Muscle of leg (tissue), 11 donors: ENCODE data around the gene SLC6A6. TPM values are rescaled to one million over a fixed set of nuclear protein-coding genes. Genes with fewer than 3 reads are reported as not detected.

Experiments used
- DNase-seq: peaks from one replicate; pipeline ENCODE4 v3.0.0; 2013
- H3K27ac ChIP-seq: one replicate; pipeline ENCODE4 v1.5.1; 2013; ENCODE audit warnings: mild to moderate bottlenecking, low read length, control low read depth
- H3K27me3 ChIP-seq: one replicate; pipeline ENCODE4 v1.6.1; 2013; ENCODE audit warnings: low read length; ENCODE audit not compliant: control insufficient read depth, insufficient read depth
- H3K36me3 ChIP-seq: one replicate; pipeline ENCODE4 v1.6.1; 2013; ENCODE audit warnings: low read length; ENCODE audit not compliant: control insufficient read depth, insufficient read depth
- H3K4me1 ChIP-seq: one replicate; pipeline ENCODE4 v1.6.1; 2013; ENCODE audit warnings: low read length; ENCODE audit not compliant: control insufficient read depth, insufficient read depth
- H3K4me3 ChIP-seq: one replicate; pipeline ENCODE4 v1.5.1; 2013; ENCODE audit warnings: low read length, control low read depth
- H3K9me3 ChIP-seq: replicated peaks from 2 replicates; pipeline ENCODE4 v1.6.1; 2013; ENCODE audit warnings: low read depth, low read length; ENCODE audit not compliant: control insufficient read depth
- WGBS: methylation state at CpG from one replicate; pipeline ENCODE4 v1.1.5; 2013; ENCODE audit warnings: missing lambda C conversion rate; ENCODE audit not compliant: insufficient coverage; 5-methylcytosine and 5-hydroxymethylcytosine counted together
- polyA plus RNA-seq, 8 donors: library from polyadenylated mRNA; unstranded; fragments of 120-200 nt; gene quantifications; one replicate each; pipeline versions ENCODE4 v1.2.1 to v1.2.3, GENCODE V29; 2013; ENCODE audit warnings: inconsistent platforms in 1 of 8, low replicate concordance in 1 of 8; ENCODE audit not compliant: insufficient read length in 8 of 8, insufficient read depth in 1 of 8
- total RNA-seq: library from RNA; stranded (reverse); fragments of 120-200 nt; gene quantifications from one replicate; pipeline ENCODE4 v1.2.4, GENCODE V29; 2013

Gene SLC6A6
- total and polyA plus RNA-seq, 9 donors, result 2.6 to 4.7 (median 4.0) TPM

DNA sequence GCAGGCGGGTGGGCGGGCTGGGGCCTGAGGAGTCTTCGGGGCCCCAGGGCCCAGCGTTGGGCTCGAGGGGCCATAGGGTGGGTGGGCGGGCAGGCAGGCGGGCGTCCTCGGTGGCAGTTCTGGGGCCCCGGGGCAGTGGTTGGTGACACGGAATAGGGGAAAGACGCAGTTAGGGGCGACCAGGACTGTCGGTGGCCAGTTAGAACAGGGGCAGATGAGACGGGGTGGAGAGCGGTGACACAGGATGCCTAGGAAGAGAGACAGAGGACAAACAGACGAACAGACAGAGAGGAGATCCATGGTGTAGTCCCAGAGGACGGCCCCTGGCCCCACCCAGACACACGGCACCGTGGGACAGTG lies 101.3 kb downstream of the SLC6A6 start:
- Histone ChIP-seq H3K36me3 (peaks cover 4% of the 10 kb centered on the region), H3K27me3 (peaks cover 3% of the 10 kb centered on the region), H3K4me1 (no peaks in the 10 kb centered on the region), H3K4me3 (no peak overlapping the region), H3K27ac (no peak overlapping the region), H3K9me3 (peaks cover 6% of the 10 kb centered on the region)
- DNase-seq, result no peak
- WGBS, result 92% methylated on average over 15 of the region's 20 CpGs

- Histone ChIP-seq H3K27ac (no peak overlapping the region), H3K27me3 (no peaks in the 10 kb centered on the region), H3K9me3 (peaks cover 6% of the 10 kb centered on the region), H3K4me1 (peaks cover 5% of the 10 kb centered on the region), H3K36me3 (no peaks in the 10 kb centered on the region), H3K4me3 (no peak overlapping the region)
- no peak for DNase-seq
- WGBS, result 76% methylated on average over 17 of the region's 22 CpGs
Measured at GRCh38 chr3:14505001-14505802, 102.8 kb downstream of the SLC6A6 start.

DNA sequence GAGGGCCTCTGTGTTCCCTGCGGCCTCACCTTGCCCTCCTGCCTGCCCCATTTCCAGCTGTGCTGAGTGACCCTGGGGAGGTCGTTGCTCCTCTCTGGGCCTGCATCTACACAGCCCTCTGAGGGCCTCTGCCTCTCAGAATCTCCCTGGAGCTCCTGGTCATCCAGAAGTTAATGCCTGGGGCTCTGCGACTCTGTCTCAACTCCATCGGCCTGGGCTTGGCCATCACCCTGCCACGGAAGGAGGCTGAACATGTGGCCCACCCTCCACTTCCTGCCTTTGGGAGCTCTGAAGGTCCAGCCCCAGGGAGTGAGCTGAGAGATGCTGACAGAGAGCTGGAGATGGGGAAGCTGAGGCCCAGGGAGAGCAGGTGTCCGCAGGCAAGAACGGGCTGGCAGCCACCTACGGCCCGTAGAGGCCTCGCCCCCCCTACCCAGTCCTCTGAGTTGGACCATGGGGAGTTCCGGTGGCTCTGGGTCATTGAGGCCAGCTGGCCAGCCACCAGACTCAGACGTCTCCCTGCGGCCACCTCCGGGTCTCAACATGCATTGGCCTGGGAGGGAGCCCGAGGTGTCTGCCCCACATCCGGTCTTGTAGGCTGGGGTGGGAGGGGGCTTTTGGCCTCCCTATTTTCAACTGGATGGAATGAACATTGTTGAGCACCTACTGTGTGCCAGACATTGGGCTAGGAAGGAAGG lies 103.5 kb downstream of the SLC6A6 start:
- Histone ChIP-seq H3K9me3 (peaks cover 6% of the 10 kb centered on the region), H3K27me3 (no peaks in the 10 kb centered on the region), H3K4me1 (peaks cover 5% of the 10 kb centered on the region), H3K36me3 (no peaks in the 10 kb centered on the region), H3K4me3 (no peak overlapping the region), H3K27ac (no peak overlapping the region)
- WGBS, result 75% methylated on average over 12 of the region's 16 CpGs
- DNase-seq, result no peak

GRCh38 chr3:14506626-14507304 lies 104.4 kb downstream of the SLC6A6 start:
- Histone ChIP-seq H3K36me3 (no peaks in the 10 kb centered on the region), H3K9me3 (peaks cover 6% of the 10 kb centered on the region), H3K4me3 (no peak overlapping the region), H3K27me3 (no peaks in the 10 kb centered on the region), H3K27ac (no peak overlapping the region), H3K4me1 (peaks cover 7% of the 10 kb centered on the region)
- no peak for DNase-seq
- 76% methylated on average over 12 of the region's 15 CpGs for WGBS

DNA sequence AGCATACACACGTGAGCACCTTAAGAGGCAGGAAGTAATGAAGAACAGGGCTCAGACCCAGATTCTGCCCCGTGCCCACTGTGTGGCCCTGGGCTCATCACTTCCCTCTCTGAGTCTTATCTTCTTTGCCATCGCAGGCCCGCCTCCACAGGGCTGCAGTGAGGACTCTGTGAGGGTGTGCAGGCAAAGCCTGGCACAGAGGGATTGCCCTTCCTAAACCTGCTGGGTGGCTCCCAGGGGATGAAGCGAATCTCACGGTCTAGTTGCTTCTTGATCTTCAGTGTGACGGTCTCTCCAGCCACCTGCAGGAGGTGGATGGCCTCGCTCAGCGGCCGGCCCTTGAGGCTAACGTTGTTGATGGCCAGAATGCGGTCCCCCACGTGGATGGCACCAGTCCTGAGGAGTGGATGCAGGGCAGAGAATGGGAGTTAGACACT lies 104.9 kb downstream of the SLC6A6 start:
- DNase-seq, result no peak
- H3K4me3 ChIP-seq, result no peak overlapping the region
- H3K9me3 ChIP-seq, result peaks cover 6% of the 10 kb centered on the region
- no peaks in the 10 kb centered on the region for H3K36me3 ChIP-seq
- no peak overlapping the region for H3K27ac ChIP-seq
- 55% methylated on average over 13 of the region's 13 CpGs for WGBS
- peaks cover 12% of the 10 kb centered on the region for H3K4me1 ChIP-seq
- no peaks in the 10 kb centered on the region for H3K27me3 ChIP-seq

- Histone ChIP-seq H3K27ac (no peak overlapping the region), H3K36me3 (no peaks in the 10 kb centered on the region), H3K9me3 (peaks cover 4% of the 10 kb centered on the region), H3K4me3 (no peak overlapping the region), H3K27me3 (no peaks in the 10 kb centered on the region), H3K4me1 (peaks cover 14% of the 10 kb centered on the region)
- WGBS, result 96% methylated on average over 3 of the region's 6 CpGs
- no peak for DNase-seq
Measured at GRCh38 chr3:14507757-14508504, 105.5 kb downstream of the SLC6A6 start.

GRCh38 chr3:14508505-14508819 lies 106.1 kb downstream of the SLC6A6 start:
- H3K9me3 ChIP-seq, result no peaks in the 10 kb centered on the region
- no peak overlapping the region for H3K27ac ChIP-seq
- no peaks in the 10 kb centered on the region for H3K27me3 ChIP-seq
- H3K4me3 ChIP-seq, result no peak overlapping the region
- peaks cover 14% of the 10 kb centered on the region for H3K4me1 ChIP-seq
- H3K36me3 ChIP-seq, result no peaks in the 10 kb centered on the region
- 46% methylated on average over 2 of the region's 3 CpGs for WGBS
- no peak for DNase-seq

DNA sequence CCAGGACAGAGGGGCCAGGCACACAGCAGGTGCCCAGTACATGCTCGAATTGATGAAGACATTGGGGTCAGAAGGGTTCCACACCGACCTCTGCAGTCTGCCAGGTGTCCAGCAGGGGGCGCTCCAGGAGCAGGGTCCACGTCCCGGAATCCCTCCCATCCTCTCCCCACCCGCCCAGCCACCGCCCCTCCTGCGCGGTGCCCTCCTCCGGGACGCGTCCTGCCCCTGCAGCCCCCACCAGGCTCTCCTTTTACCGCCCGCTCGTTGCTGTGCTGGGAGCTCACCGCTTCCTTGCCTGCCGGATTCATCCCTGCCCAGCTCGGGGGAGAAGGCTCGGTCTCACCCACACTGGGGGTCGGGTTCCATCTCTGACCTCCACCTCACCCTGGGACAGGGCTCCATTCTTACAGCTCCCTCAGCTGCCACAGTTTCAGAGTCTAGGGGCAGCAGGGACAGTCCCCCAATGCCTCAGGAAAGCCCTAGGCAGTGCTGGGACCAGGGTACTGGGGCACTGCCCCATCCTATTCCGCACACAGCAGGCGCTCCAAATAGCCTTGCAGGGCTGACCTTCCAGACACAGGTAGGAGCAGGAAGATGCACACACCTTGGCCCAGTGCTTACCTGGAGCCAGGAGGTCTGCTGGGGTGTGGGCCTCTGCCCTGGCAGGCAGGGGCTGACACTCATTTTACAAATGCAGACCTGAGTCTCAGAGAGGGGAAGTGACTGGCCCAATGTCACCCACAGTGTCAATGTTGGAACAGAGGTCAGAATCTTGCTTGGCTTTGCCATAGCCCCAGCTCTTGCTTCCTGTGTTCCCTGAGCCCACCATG lies 106.8 kb downstream of the SLC6A6 start:
- 14% methylated on average over 21 of the region's 22 CpGs for WGBS
- peaks cover 4% of the 10 kb centered on the region for H3K36me3 ChIP-seq
- no peak overlapping the region for H3K4me3 ChIP-seq
- no peaks in the 10 kb centered on the region for H3K9me3 ChIP-seq
- H3K27me3 ChIP-seq, result no peaks in the 10 kb centered on the region
- H3K27ac ChIP-seq, result no peak overlapping the region
- H3K4me1 ChIP-seq, result peaks cover 14% of the 10 kb centered on the region
- DNase-seq, result peak; percentile 56

DNA sequence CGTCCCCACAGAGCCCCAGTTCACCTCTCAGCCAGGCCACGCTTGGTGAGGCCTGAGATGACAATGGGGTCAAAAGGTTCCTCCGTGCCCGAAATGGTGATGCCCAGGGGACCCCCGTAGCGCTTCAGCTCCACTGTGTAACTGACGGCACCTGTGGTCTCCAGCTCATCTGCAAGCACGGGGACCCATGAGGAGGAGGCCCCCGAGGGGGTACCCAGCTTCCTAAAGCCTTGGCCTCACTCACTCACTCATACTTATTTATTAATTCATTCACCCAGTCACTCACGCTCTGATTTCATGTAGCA lies 107.3 kb downstream of the SLC6A6 start:
- no peak for DNase-seq
- Histone ChIP-seq H3K36me3 (peaks cover 8% of the 10 kb centered on the region), H3K9me3 (no peaks in the 10 kb centered on the region), H3K4me3 (no peak overlapping the region), H3K27ac (no peak overlapping the region), H3K4me1 (peaks cover 14% of the 10 kb centered on the region), H3K27me3 (no peaks in the 10 kb centered on the region)
- WGBS, result 76% methylated on average over 10 of the region's 10 CpGs
